ENCODE results near the gene OR2A12.

OR2A12 gene

GRCh38 chr7:144074374-144074773 is 11.7 kb upstream of the OR2A12 start:
- no peak overlapping the region for H3K4me3 ChIP-seq (ENCODE audit: low read depth, low read length)
- DNase-seq (ENCODE audit: low read depth), result no peak
- peak; percentile 8 for TF ChIP-seq CTCF (IDR thresholded peaks at IDR 0.05; ENCODE audit: low read depth, low read length)
- no peak for TF ChIP-seq MYC (IDR thresholded peaks at IDR 0.05; ENCODE audit: low read depth, low read length)

GRCh38 chr7:144086730-144087129 is 652 bp downstream of the OR2A12 start:
- DNase-seq (ENCODE audit: low read depth), result no peak
- TF ChIP-seq CTCF (IDR thresholded peaks at IDR 0.05; ENCODE audit: low read depth, low read length), result no peak
- no peak for TF ChIP-seq POLR2A (IDR thresholded peaks at IDR 0.05; ENCODE audit: extremely low read depth, insufficient read length)
- TF ChIP-seq MAX (IDR thresholded peaks at IDR 0.05; ENCODE audit: low read depth, low read length), result no peak
- TF ChIP-seq MYC (IDR thresholded peaks at IDR 0.05; ENCODE audit: low read depth, low read length), result no peak
- no peak overlapping the region for H3K4me3 ChIP-seq (ENCODE audit: low read depth, low read length)

GRCh38 chr7:144087230-144087629 is 1.2 kb downstream of the OR2A12 start:
- no peak for TF ChIP-seq POLR2A (IDR thresholded peaks at IDR 0.05; ENCODE audit: extremely low read depth, insufficient read length)
- TF ChIP-seq CTCF (IDR thresholded peaks at IDR 0.05; ENCODE audit: low read depth, low read length), result no peak
- no peak for TF ChIP-seq MYC (IDR thresholded peaks at IDR 0.05; ENCODE audit: low read depth, low read length)
- no peak for TF ChIP-seq MAX (IDR thresholded peaks at IDR 0.05; ENCODE audit: low read depth, low read length)
- no peak for DNase-seq (ENCODE audit: low read depth)

GRCh38 chr7:144090667-144091066 is 4.6 kb downstream of the OR2A12 start:
- TF ChIP-seq POLR2A (IDR thresholded peaks at IDR 0.05; ENCODE audit: extremely low read depth, insufficient read length) (no peak), CTCF (IDR thresholded peaks at IDR 0.05; ENCODE audit: low read depth, low read length) (no peak), MAX (IDR thresholded peaks at IDR 0.05; ENCODE audit: low read depth, low read length) (no peak), MYC (IDR thresholded peaks at IDR 0.05; ENCODE audit: low read depth, low read length) (no peak)
- no peak for DNase-seq (ENCODE audit: low read depth)
- no peak overlapping the region for H3K4me3 ChIP-seq (ENCODE audit: low read depth, low read length)

More at GRCh38 chr7:144087230-144087629, 1.2 kb downstream of the OR2A12 start:
- H3K4me3 ChIP-seq (ENCODE audit: low read depth, low read length), result no peak overlapping the region

DNA sequence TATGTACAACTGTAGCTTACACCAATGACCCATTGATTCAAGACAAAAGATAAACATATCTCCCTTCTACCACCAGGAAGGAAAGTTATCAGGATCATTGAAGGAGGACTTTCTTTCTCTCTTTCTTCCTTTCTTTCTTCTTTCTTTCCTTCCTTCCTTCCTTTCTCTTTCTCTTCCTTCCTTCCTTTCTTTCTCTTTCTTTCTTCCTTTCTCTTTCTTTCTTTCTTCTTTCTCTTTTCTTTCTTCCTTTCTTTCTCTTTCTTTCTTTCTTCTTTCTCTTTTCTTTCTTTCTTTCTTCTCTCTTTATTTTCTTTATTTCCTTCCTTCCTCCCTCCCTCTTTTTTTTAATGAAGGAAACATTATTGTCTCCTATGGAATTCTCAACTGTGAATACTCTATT is 12.7 kb downstream of the OR2A12 start:
- no peak overlapping the region for H3K4me3 ChIP-seq (ENCODE audit: low read depth, low read length)
- no peak for DNase-seq (ENCODE audit: low read depth)
- TF ChIP-seq CTCF (IDR thresholded peaks at IDR 0.05; ENCODE audit: low read depth, low read length) (no peak), MAX (IDR thresholded peaks at IDR 0.05; ENCODE audit: low read depth, low read length) (no peak), POLR2A (IDR thresholded peaks at IDR 0.05; ENCODE audit: extremely low read depth, insufficient read length) (no peak), MYC (IDR thresholded peaks at IDR 0.05; ENCODE audit: low read depth, low read length) (no peak)

DNA sequence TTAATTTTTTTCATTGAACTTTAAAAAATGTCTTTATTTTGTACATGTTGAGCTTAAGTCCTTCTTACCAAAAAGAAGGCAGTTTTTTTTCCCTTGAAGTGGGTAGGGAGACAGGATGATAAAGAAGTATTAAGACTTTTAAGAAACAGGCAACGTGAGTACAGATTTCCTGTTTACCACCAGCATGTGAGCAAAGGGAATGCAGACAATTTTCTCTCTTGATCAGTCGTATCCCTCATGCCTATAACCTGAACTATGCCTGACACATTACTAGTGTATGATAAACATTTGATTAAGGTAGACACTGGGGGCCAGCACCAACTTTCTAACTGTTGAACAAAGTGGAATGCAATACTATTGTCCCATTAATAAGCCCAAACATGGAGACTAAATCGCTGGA is 14.5 kb downstream of the OR2A12 start:
- no peak for DNase-seq (ENCODE audit: low read depth)
- TF ChIP-seq POLR2A (IDR thresholded peaks at IDR 0.05; ENCODE audit: extremely low read depth, insufficient read length) (no peak), MAX (IDR thresholded peaks at IDR 0.05; ENCODE audit: low read depth, low read length) (no peak), MYC (IDR thresholded peaks at IDR 0.05; ENCODE audit: low read depth, low read length) (no peak), CTCF (IDR thresholded peaks at IDR 0.05; ENCODE audit: low read depth, low read length) (no peak)
- no peak overlapping the region for H3K4me3 ChIP-seq (ENCODE audit: low read depth, low read length)

Measured in NB4 (cell line).